Activated T-cell treated with anti-CD3 and anti-CD28 coated beads for 4 hours (primary cell): ENCODE data around the gene AOPEP.
"Not testable (repeated sequence)": the region's sequence is repeated elsewhere in the genome, so short reads cannot be mapped to it uniquely, and the experiment has no call there.

Source experiments
- DNase-seq: peaks from one replicate; pipeline ENCODE4 v3.0.0-alpha.2; 2020

The AOPEP gene

DNA sequence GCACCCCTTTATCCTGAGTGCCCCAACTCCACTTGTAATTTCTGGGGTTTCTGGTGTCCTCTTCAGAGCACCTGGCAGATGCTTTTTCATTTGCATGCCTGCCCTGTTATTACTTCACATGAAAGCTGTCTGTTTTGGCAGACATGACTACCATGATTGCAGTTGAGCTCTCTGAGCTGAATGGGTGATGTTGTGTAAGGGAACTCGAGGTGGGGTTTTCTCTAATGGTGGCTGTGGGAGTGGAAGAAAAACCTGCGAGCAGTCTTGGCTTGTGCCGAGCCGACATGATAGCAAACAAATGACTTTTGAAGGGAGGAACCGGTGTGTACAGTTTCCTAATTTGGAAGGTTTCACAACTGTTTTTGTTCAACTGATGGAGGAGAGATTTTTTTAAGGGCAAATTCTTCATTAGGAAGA lies 196.2 kb downstream of the AOPEP start:
- DNase-seq, result no peak

DNA sequence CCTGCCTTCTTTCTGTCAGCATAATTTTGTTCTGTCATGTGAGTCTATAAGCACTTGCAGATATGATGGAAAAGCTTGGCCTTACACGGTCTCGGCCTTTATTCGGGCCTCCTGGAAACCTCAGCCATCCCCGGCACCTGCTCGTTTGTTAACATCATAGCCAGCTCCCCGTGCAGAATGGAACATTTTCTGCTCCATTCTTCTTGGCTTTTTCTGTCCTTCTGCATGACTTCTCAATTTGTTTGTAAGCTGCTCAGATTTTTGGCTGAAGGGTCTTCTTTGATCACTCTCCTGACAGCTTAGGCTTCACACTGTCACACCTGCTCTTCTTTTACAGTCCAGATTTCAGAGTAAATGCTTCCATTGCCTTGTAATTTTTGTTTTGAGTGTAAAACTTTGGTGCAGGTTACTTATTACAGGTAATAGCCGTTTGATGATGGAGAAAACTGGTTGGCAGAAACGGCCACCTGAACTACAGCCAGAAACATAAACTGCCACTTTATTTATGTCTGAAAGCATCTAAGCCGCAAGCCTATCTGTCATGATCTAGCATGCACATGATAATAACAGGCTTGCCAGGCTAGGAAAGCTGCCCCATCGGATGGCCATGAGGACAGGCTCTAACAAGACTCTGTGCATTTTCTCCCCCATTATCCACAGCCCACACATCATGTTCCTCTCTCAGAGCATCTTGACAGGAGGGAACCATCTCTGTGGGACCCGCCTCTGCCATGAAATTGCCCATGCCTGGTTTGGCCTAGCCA lies 197.0 kb downstream of the AOPEP start:
- no peak for DNase-seq

DNA sequence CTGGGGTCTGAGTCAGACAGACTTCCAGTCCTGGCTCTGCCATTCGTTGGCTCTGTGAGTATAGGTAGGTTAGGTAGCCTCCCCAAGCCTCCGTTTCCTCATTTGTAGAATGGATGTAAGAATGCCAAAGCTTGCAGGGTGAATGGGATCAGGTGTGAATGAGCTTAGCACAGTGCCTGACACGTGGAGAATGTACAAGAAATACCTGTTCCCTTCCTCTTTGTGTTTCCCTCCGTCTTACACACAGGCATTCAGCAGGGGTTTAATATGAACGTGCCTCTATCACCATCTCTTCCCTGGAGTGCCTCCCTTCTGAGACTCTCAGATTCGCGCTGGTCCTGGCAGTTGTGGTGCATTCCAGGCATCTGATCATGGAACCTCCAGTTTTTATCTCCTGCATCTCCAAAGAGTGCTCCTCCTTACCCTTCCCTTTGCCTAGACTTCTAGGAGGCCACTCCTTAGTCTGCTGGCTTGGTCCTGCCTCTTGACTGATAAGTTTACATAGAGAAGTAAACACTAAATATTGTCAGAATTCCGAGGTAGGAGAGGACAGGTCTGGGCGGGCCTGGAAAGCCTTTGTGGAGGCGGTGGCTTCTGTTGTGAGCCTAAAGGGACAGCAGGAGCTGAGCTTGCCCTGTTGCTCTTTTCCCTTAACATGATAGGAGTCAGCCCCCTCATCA lies 199.4 kb downstream of the AOPEP start:
- no peak for DNase-seq

DNA sequence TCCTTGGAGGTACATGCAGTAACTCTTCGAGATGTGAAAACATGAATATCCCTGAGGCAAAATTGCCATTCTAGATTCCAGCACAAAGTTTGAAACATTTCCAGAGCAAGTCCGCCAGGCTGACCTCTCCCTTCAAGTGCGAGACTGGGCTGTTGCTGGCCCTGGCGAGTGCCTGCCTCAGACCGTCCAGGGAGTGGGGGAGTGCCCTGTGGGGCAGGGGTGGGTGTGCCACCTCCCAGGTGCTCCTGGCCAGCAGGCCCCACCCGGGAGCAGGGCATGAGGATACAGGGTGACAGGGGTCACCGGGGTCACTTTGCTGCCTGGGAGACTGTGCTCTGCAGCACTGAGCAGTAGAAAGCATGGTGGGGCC lies 199.9 kb downstream of the AOPEP start:
- DNase-seq, result no peak

DNA sequence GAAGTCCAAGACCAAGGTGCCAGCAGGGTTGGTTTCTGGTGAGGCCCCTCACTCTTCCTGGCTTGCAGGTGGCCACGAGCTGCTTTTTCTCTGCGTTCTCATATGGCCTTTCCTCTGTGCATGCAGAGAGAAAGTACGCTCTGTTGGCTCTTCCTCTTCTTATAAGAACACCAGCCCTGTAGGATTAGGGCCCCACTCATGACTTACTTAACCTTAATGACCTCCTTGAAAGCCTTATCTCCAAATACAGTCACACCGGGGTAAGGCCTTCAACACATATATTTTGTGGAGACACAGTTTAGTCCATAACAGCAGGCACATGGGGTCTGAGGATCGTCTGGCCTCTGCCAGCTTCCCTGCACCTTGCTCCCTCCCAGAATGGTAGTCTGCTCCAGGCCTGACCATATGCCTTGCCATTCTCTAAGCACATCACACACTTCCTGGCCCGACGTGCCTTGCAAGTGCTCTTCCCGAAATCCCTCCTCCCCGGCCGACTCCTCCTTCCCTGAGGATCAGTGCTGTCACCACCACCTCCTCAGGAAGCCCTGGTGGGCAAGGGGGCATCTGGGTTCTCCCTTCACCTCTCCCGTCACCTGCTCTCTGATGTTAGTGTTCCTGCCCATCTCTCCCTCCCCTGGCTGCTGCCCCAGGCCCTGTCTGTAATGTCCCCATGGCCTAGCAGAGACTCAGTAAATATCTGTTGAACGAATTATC lies 200.7 kb downstream of the AOPEP start:
- DNase-seq, result no peak

DNA sequence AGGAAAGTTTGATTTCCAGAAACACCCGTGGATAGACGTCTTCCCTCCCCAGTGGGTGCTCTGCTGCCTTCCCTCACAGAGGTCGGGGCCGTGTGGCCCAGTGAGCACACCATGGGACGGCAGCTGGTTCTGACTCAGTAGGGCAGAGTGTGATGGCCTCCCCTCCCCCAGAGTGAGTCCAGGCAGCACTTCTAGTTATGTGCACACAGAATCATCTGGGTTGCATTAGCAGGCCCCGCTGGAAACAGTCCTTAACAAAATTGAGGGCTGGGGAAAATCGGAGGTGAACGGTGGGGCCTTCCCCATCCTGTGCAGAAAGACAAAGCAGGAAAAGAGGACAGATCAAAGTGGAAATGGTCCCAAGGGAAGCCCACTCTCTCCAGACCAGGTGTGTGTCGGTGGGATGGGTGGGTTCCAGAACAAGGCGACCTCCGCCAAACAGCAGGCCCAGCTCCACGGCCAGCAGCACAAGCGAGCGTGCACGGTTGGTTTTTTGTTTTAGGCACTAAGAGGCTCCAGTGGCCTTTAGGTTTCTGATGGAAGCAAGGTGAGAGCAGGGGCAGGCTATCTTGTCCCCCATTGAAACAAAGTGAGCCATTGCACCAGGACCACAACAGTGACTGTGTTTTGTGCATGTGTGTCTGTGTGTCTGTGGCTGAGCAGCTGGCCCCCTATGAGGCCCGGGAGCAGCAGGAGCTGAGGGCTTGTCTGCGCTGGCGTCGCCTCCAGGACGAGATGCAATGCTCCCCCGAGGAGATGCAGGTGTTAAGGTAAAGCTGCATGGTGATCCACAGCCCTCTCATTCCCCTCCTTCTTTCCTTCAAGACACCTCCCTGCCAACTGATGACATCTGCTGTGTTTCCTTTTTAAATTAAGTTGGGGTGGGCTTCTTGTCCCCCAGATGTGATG lies 201.5 kb downstream of the AOPEP start:
- DNase-seq, result no peak

DNA sequence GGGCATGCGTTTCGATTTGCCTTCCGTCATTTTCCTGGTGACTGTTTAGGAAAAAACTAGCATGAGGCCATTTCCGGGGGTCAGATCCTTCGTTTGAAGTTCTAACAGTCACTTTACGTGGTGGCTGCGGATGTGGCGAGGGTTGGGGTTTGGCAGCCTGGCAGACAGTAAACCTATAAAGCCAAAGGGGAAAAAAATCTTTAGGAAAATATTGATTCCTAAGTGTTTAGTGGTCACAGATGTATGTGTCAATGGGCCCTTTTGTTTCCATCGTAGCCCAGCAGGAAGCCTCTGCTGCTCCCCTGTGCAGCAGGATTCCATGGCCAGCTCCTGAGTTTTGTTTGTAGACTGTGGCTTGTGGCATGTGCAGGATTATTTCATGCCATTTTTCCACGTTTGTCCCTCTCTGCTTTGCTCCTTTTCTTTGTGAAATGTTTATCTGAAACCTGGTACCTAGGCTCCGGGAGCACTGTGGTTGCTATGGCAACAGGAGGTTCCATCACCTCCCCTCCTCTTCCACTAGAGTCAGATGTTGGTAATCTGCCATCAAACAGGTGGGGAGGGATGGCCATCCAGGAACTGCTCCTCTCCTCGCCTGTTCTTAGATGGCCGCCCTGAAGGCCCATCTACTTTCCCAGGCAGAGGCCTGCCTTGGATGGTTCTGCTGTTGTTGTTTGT lies 202.3 kb downstream of the AOPEP start:
- no peak for DNase-seq

DNA sequence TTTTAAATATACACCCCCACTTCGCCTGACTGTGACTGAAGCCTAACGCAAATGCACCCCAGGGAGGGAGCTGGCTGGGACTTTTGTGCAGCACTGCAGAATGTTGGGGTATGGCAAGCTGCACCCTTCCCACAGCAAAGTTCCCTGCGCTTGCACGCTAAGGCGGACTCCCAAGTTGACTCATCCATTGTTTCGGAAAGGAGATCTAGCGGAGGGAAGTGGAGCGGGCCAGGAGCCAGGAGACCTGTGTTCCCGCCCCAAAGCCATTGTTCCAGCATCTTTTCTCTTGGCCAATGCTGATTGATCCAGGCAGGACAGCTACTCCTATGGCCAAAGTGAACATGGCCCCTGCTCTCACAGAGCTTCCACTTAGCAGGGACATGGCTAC lies 202.9 kb downstream of the AOPEP start:
- DNase-seq, result no peak

DNA sequence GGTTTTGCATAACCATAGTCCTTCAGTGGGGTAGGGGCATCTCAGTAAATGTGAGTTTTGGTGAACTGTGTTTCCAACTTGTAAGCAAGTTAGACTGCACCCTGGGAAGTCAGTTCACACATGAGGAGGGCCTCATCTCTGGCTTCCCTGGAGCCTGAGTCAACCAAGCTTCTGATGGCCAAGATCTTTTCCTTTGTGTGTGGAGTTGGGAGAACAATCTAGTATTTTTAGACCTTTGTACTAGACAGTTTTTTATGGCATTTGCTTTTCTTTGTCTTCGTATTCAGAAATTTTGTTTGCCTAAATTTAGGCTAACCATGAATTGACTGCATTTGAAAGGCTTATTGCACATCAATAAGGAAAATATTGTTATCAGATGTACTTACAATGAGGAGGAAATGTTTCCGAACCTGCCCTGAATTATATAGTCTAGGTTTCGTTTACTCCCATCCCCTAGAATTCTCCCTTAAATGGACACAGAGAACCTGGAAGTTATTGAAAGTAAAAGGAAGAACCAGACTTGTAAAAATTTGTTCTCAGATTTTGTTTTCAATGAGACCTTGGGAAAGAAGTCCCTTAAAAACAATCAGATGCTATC lies 204.6 kb downstream of the AOPEP start:
- no peak for DNase-seq

DNA sequence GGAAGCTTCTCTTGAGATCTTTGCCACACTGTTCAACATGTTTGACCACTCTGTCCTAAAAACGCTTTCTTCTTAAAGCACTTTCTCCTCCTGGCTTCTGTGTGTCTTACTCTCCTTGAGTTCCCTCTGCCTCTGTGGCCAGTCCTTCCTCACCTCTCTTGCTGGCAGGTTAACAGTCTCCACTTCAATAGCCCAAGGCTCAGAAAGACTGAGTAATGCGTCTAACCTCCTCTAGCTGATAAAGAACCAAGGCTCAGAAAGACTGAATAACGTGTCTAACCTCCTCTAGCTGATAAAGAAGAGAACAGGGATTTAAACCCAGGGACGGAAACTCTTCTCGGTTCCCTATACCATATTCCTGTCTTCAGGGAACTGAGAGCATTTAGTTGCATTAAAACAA lies 205.2 kb downstream of the AOPEP start:
- no peak for DNase-seq

DNA sequence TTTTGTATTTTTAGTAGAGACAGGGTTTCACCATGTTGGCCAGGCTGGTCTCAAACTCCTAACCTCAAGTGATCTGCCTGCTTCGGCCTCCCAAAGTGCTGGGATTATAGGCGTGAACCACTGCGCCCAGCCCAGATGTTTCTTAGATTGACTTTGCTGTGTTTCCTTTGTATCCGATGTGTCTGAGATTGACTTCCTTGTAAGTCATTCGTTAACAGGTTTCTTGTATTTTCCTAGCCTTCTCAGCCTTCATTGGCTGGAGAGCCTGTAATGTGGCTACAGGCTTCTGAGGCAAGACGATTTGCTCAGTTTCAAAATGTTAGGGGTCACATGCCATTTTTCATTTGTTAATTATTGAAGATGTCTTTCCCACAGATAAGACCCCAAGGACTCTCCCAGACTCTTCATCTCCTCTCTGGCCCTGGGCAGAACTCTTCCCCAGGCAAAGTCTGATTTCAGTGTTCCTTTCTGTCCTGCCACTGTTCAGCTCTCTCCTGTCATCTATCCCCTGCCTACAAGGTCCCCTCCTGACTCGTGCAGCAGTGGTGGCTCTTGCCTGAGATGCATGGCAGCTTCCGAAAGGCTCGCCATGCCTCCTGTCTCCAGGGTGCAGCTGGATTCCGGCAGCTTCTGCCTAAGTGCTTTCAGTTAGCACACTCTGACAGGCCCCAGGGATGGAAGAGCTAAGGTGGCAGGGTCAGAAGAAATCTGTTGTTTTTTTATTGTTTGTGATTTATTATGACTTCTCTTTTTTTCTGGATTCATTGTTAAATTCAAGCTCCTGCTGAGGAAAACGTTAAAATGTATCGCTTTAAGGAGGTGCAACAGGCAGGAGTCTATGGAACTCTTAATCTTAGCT lies 206.4 kb downstream of the AOPEP start:
- DNase-seq, result no peak

DNA sequence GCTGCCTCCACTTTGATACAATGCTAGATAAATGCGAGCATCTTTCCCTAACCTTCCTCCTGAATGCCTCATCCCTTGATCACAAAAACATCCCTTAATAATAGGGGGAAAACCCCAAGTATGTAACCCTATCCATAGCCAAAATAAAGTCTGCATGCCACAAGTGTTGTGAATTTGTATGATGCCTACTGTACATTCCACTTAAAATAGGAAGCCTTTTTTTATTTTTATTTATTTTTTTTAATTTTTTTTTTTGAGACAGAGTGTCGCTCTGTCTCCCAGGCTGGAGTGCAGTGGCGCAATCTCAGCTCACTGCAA lies 207.0 kb downstream of the AOPEP start:
- no peak for DNase-seq

DNA sequence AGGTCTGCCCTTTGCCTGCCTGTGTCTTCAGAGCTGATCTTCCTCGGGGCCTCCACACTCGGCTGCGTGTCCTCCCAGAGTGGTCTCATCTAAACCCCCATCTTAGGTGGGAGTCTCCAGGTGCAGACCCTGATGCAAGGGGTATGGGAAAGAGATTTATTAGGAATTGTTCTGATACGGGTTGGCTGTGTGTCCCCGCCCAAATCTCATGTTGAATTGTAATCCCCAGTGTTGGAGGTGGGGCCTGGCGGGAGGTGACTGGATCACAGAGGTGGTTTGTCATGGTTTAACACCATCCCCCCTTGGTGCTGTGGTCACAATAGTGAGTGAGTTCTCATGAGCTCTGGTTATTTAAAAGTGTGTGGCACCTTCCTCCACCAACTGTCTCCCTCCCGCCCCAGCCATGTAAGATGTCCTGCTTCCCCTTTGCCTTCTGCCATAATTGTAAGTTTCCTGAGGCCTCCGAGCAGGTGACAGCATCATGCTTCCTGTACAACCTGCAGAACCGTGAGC lies 208.4 kb downstream of the AOPEP start:
- no peak for DNase-seq

DNA sequence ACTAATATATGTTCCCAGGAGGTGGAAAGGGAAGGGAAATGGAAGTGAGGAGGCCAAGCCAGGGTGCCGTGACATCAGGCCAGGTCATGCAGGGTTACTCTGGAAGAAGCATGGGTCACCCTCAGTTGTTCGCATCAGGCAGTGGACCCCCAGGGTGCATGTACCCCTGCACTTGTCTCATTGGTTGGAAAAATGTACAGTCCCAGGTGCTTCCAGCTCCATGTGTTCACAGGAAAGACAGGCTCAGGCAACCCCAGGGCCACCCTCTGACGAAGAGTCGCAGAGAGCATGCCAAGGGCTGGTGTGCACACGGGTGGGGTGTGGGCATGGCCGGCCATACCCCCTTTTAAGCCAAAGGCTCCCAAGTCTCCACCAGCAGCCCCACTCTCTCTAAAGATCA lies 208.9 kb downstream of the AOPEP start:
- no peak for DNase-seq

DNA sequence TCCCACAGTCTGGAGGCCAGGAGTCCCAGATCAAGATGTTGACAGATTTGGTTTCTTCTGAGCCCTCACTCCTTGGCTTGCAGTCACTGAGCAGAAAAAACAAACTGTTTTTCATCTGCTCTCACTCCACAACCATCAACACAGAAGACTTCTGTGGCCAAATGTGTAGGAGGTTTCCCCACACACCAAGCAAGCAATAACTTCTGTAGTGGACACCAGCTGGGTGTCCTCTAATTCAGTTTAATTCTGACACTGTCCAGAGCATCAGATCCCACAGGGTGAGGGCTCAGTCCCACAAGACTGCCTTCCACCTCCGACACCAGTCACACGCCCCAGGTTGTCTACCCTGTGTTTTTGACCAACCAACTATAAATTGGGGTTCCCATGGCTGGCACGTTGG lies 209.9 kb downstream of the AOPEP start:
- DNase-seq, result no peak

DNA sequence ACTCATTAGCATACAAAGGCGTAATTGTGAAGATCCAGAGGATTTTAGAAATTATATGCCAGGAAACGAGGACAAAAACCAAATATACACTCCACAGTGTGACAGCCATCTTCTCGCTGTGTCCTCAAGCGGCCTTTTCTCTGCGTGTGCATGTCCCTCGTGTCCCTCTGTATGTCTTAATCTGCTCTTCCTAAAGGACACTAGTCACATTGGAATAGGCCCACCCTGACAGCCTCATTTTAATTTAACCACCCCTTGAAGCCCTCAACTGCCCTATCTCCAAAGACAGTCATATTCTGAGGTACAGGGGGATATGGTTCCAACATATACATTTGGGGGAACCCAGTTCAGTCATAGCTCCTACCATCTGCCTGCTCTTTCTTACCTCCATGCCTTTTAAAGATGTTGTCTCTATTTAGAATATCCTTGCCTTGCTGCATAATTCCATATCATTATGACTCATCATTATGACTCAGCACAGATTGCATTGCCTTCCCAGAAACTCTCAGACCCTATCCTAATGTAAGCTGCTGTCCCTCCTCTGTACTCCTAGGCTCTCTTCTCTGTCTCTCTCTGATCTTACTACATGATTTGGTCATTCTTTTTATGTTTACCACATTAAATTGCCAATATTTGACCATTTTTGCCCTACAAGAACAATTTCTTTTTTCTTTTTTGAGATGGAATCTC lies 210.9 kb downstream of the AOPEP start:
- no peak for DNase-seq

DNA sequence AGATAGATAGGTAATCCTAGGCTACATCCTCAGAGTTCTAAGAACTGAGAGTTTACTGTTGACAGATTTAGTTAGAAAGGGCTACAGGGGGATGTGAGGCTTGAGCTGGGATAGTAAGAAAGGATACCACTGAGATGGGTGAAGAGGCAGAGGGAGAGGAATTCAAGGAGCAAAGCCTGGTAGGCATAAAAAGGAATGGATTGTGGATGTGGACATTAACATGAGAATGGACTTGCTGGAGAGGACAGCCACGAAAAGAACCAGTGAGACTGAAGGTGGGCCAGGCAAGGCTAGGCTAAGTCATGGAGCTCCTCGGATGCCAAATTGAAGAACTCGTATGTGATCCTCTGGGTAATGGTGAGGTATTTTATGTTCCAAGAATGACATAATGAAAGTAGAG lies 211.9 kb downstream of the AOPEP start:
- DNase-seq, result no peak

DNA sequence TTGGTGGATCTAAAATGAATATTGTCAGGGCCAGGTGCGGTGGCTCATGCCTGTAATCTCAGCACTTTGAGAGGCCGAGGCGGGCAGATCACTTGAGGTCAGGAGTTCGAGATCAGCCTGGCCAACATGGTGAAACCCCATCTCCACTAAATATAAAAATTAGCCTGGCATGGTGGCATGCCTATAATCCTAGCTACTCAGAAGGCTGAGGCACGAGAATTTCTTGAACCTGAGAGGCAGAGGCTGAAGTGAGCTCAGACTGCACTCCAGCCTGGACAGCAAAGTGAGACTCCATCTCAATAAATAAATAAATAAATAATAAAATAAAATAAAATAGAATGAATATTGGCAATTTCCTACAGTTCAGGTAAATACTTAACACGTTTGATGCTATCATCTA lies 213.8 kb downstream of the AOPEP start:
- not testable (repeated sequence) for DNase-seq

DNA sequence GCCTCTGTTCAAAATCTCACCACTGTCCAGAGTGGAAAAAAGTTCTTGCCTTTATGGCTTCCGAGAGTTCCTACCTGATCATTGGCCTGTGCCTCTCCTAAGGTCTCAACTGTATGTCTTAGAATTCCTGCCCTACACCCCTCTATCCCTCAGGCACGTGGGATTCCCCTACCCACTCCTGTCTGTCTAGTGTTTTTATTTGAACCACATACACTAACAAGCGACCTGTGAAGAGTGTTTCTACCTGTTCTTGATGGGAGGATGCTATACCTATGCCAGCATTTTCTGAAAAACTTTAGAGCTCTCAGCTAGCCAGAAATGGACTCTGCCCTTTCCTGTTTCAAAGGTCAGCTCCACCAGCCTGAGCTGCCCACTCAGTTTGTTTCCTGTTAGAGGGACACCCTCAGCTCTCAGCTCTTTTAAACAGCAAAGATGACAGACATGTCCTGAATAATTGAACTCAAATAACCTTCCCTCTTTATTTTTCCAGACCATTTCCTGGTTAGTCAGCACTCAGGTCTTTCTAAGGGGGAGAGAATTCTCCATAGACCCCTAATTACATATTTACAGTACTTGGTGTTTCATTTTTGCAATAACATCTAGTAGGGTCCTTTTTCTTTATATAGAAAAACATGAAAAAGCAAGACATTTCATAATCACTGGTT lies 214.8 kb downstream of the AOPEP start:
- no peak for DNase-seq

DNA sequence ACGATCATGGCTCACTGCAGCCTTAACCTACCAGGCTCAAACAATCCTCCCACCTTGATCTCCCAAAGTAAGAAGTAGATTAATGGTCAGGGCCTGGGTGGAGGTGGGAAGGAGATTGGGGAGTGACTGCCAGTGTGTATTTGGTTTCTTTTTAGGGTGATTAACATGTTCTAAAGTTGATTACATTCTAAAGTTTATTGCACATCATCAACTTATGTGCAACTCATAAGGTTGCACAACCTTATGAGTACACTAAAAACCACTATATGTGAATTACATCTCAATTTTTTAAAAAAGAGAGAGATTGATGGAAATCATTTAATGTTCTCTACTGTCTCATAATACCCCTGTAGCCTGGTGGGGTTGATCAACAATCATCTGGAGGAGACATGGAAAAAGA lies 218.1 kb downstream of the AOPEP start:
- no peak for DNase-seq
